Regular cardiac myocyte (primary cell): ENCODE results near the gene MYL2. TPM values are rescaled to one million over a fixed set of nuclear protein-coding genes. Genes with fewer than 3 reads are reported as not detected.

ENCODE experiments used
- total RNA-seq: library from RNA; depleted of rRNA; stranded (reverse); fragments of >200 nt; gene quantifications from 2 replicates; pipeline ENCODE4 v1.2.3, GENCODE V29; 2014

The MYL2 gene
- total RNA-seq, result not detected in 2 replicates

GRCh38 chr12:110920324-110920910 lies at the start of gene MYL2:
Gene MYL2, minus strand, starts transcription at chr12:110920579. Its CDS starts 50 bp downstream, at chr12:110920529.

Other genes with a start within 250 kb of the MYL2 start
- gene HVCN1, start 231.5 kb downstream of the MYL2 start, total RNA-seq, result 1.5 and 2.5 TPM in 2 replicates
- gene PPP1CC, start 177.7 kb downstream of the MYL2 start, total RNA-seq, result 65.1 and 144 TPM in 2 replicates
- gene CCDC63, start 73.6 kb downstream of the MYL2 start, total RNA-seq, result not detected in 2 replicates
- gene CUX2, start 113.6 kb upstream of the MYL2 start, total RNA-seq, result not detected in 2 replicates